HG03575 (cell line): Measurements from ENCODE around the gene OLFML2B.

Source experiments
- ATAC-seq: cut with Tn5 transposase; IDR thresholded peaks from one replicate; pipeline ENCODE4 v1.9.1; 2021; ENCODE audit not compliant: unreplicated experiment, insufficient number of reproducible peaks, low FRiP score; ENCODE audit errors: extremely low read depth

Gene OLFML2B

GRCh38 chr1:161987303-161987702 is 36.4 kb downstream of the OLFML2B start:
- no peak for ATAC-seq

GRCh38 chr1:161986328-161986727 is 37.3 kb downstream of the OLFML2B start:
- ATAC-seq: no peak

GRCh38 chr1:161985301-161985822 is 38.3 kb downstream of the OLFML2B start:
- ATAC-seq: no peak

- no peak for ATAC-seq
Observed at GRCh38 chr1:161983725-161984124, 39.9 kb downstream of the OLFML2B start.

- ATAC-seq: no peak
Observed at GRCh38 chr1:161982917-161983316, 40.8 kb downstream of the OLFML2B start.

- ATAC-seq: no peak
Observed at GRCh38 chr1:161982507-161982895, 41.2 kb downstream of the OLFML2B start.

- no peak for ATAC-seq
Observed at GRCh38 chr1:161981735-161982506, 41.7 kb downstream of the OLFML2B start.

- ATAC-seq: no peak
Observed at GRCh38 chr1:161981126-161981525, 42.5 kb downstream of the OLFML2B start.

- ATAC-seq: no peak
Observed at GRCh38 chr1:161978011-161978790, 45.5 kb downstream of the OLFML2B start.

GRCh38 chr1:161973924-161974845 is 49.5 kb downstream of the OLFML2B start:
- ATAC-seq: no peak

GRCh38 chr1:161972828-161973227 is 50.8 kb downstream of the OLFML2B start:
- no peak for ATAC-seq

GRCh38 chr1:161970633-161971032 is 53.0 kb downstream of the OLFML2B start:
- no peak for ATAC-seq

- no peak for ATAC-seq
Observed at GRCh38 chr1:161970036-161970435, 53.6 kb downstream of the OLFML2B start.

- no peak for ATAC-seq
Observed at GRCh38 chr1:161966067-161966466, 57.6 kb downstream of the OLFML2B start.

GRCh38 chr1:161962091-161962887 is 61.4 kb downstream of the OLFML2B start:
- ATAC-seq: peak; percentile 61

- no peak for ATAC-seq
Observed at GRCh38 chr1:161958425-161958824, 65.2 kb downstream of the OLFML2B start.

- ATAC-seq: no peak
Observed at GRCh38 chr1:161956930-161957329, 66.7 kb downstream of the OLFML2B start.

GRCh38 chr1:161956097-161956496 is 67.6 kb downstream of the OLFML2B start:
- no peak for ATAC-seq
